Stimulated activated CD8-positive, alpha-beta memory T cell treated with anti-CD3 and anti-CD28 coated beads, Interleukin-4, amount 100 ng/mL, for 24 hours (primary cell): ENCODE measurements around the gene FHIP2A.
A peak's percentile ranks its signal among the peaks of the same experiment; 100 is the strongest.
"Not testable (repeated sequence)": the region's sequence is repeated elsewhere in the genome, so short reads cannot be mapped to it uniquely, and the experiment has no call there.

Experiments used
- DNase-seq: peaks from one replicate; pipeline ENCODE4 v3.0.0-alpha.2; 2020; ENCODE audit warnings: low read depth

The FHIP2A gene

GRCh38 chr10:114815791-114816190 is 5.8 kb upstream of the FHIP2A start:
- DNase-seq, result no peak

- DNase-seq, result no peak
These were observed 5.3 kb upstream of the FHIP2A start for GRCh38 chr10:114816308-114816707.

GRCh38 chr10:114819322-114819721 is 2.3 kb upstream of the FHIP2A start:
- DNase-seq, result no peak

GRCh38 chr10:114821915-114822443 is 399 bp downstream of the FHIP2A start:
- peak; percentile 10 for DNase-seq

GRCh38 chr10:114822444-114823076 is 980 bp downstream of the FHIP2A start:
- DNase-seq, result no peak

- DNase-seq, result no peak
These were observed 1.5 kb downstream of the FHIP2A start for GRCh38 chr10:114823077-114823463.

- no peak for DNase-seq
These were observed 2.8 kb downstream of the FHIP2A start for GRCh38 chr10:114824391-114824790.

- DNase-seq, result no peak
These were observed 4.1 kb downstream of the FHIP2A start for GRCh38 chr10:114825513-114826253.

GRCh38 chr10:114829160-114829909 is 7.8 kb downstream of the FHIP2A start:
- no peak for DNase-seq

GRCh38 chr10:114831186-114831867 is 9.7 kb downstream of the FHIP2A start:
- DNase-seq, result no peak

GRCh38 chr10:114837690-114838089 is 16.1 kb downstream of the FHIP2A start:
- DNase-seq, result no peak

GRCh38 chr10:114839901-114840300 is 18.3 kb downstream of the FHIP2A start:
- DNase-seq, result no peak

GRCh38 chr10:114845978-114846693 is 24.6 kb downstream of the FHIP2A start:
- DNase-seq, result no peak

GRCh38 chr10:114847517-114847916 is 25.9 kb downstream of the FHIP2A start:
- not testable (repeated sequence) for DNase-seq

GRCh38 chr10:114849674-114850073 is 28.1 kb downstream of the FHIP2A start:
- DNase-seq, result no peak

GRCh38 chr10:114850126-114850525 is 28.5 kb downstream of the FHIP2A start:
- no peak for DNase-seq

- no peak for DNase-seq
These were observed 29.8 kb downstream of the FHIP2A start for GRCh38 chr10:114851336-114851735.

GRCh38 chr10:114852197-114852596 is 30.6 kb downstream of the FHIP2A start:
- DNase-seq, result no peak

- no peak for DNase-seq
These were observed 33.3 kb downstream of the FHIP2A start for GRCh38 chr10:114854906-114855305.

- no peak for DNase-seq
These were observed 34.4 kb downstream of the FHIP2A start for GRCh38 chr10:114855776-114856543.
